Trophoblast cell (in vitro differentiated cells and primary cell): ENCODE data around the gene EBNA1BP2.
A peak's percentile ranks its signal among the peaks of the same experiment; 100 is the strongest.

ENCODE experiments used
- DNase-seq, 2 donors: peaks; one replicate each; pipeline ENCODE4 v3.0.0-alpha.2; 2016
- H2AFZ ChIP-seq: 2 replicates; pipeline ENCODE4 v1.6.1; 2013; ENCODE audit warnings: low read length, moderate library complexity, mild to moderate bottlenecking; ENCODE audit not compliant: insufficient read depth, poor library complexity
- H2AK5ac ChIP-seq: 2 replicates; pipeline ENCODE4 v1.6.1; 2013; ENCODE audit warnings: mild to moderate bottlenecking, low read length
- H2BK120ac ChIP-seq: 2 replicates; pipeline ENCODE4 v1.6.1; 2013; ENCODE audit warnings: low read length, mild to moderate bottlenecking, moderate library complexity; ENCODE audit not compliant: insufficient read depth, poor library complexity
- H2BK12ac ChIP-seq: 2 replicates; pipeline ENCODE4 v1.6.1; 2013; ENCODE audit warnings: mild to moderate bottlenecking, low read length, moderate library complexity
- H2BK5ac ChIP-seq: 2 replicates; pipeline ENCODE4 v1.6.1; 2013; ENCODE audit warnings: low read length, low read depth, moderate library complexity, mild to moderate bottlenecking; ENCODE audit not compliant: poor library complexity
- H3K14ac ChIP-seq: 2 replicates; pipeline ENCODE4 v1.6.1; 2013; ENCODE audit warnings: mild to moderate bottlenecking, low read length
- H3K18ac ChIP-seq: 2 replicates; pipeline ENCODE4 v1.6.1; 2013; ENCODE audit warnings: mild to moderate bottlenecking, low read length
- H3K23ac ChIP-seq: 2 replicates; pipeline ENCODE4 v1.6.1; 2013; ENCODE audit warnings: low read length
- H3K27ac ChIP-seq: 2 replicates; pipeline ENCODE4 v1.5.1; 2013; ENCODE audit warnings: low read depth, mild to moderate bottlenecking, inconsistent platforms, low read length, moderate library complexity
- H3K27me3 ChIP-seq: 2 replicates; pipeline ENCODE4 v1.6.1; 2013; ENCODE audit warnings: inconsistent platforms, mild to moderate bottlenecking, low read length, moderate library complexity; ENCODE audit not compliant: insufficient read depth
- H3K36me3 ChIP-seq, 2 experiments: 1 replicate in 1 of 2; 2 replicates in 1 of 2; pipeline ENCODE4 v1.6.1; 2013; ENCODE audit warnings: low read length in 2 of 2, mild to moderate bottlenecking in 2 of 2, moderate library complexity in 1 of 2; ENCODE audit not compliant: insufficient read depth in 2 of 2, control insufficient read depth in 1 of 2
- H3K4ac ChIP-seq: 2 replicates; pipeline ENCODE4 v1.6.1; 2013; ENCODE audit warnings: low read depth, mild to moderate bottlenecking, low read length, moderate library complexity
- H3K4me1 ChIP-seq, 2 experiments: 1 replicate in 1 of 2; 2 replicates in 1 of 2; pipeline ENCODE4 v1.6.1; 2013; ENCODE audit warnings: low read length in 2 of 2, mild to moderate bottlenecking in 2 of 2, moderate library complexity in 1 of 2; ENCODE audit not compliant: insufficient read depth in 2 of 2, control insufficient read depth in 1 of 2
- H3K4me2 ChIP-seq: 2 replicates; pipeline ENCODE4 v1.6.1; 2013; ENCODE audit warnings: inconsistent platforms, mild to moderate bottlenecking, low read length, moderate library complexity
- H3K4me3 ChIP-seq: 2 replicates; pipeline ENCODE4 v1.5.1; 2013; ENCODE audit warnings: mild to moderate bottlenecking, low read depth, low read length, inconsistent platforms
- H3K79me1 ChIP-seq: one replicate; pipeline ENCODE4 v1.6.1; 2013; ENCODE audit warnings: low read length
- H3K79me2 ChIP-seq: 2 replicates; pipeline ENCODE4 v1.6.1; 2013; ENCODE audit warnings: low read length, mild to moderate bottlenecking; ENCODE audit not compliant: control insufficient read depth, insufficient read depth, poor library complexity
- H3K9ac ChIP-seq: 2 replicates; pipeline ENCODE4 v1.6.1; 2013; ENCODE audit warnings: mild to moderate bottlenecking, low read length
- H3K9me3 ChIP-seq: 2 replicates; pipeline ENCODE4 v1.6.1; 2013; ENCODE audit warnings: low read depth, mild to moderate bottlenecking, control low read depth, inconsistent platforms, low read length; ENCODE audit not compliant: insufficient read depth
- H4K12ac ChIP-seq: 2 replicates; pipeline ENCODE4 v1.6.1; 2013; ENCODE audit warnings: low read depth, mild to moderate bottlenecking, low read length, moderate library complexity
- H4K8ac ChIP-seq: 2 replicates; pipeline ENCODE4 v1.6.1; 2013; ENCODE audit warnings: low read depth, mild to moderate bottlenecking, low read length, moderate library complexity
- H4K91ac ChIP-seq: one replicate; pipeline ENCODE4 v1.6.1; 2013; ENCODE audit warnings: low read depth, mild to moderate bottlenecking, low read length, moderate library complexity
- WGBS: extraction: QIAGEN DNeasy Blood & Tissue Kit; methylation state at CpG from one replicate; pipeline ENCODE4 v1.1.7; 2013; ENCODE audit warnings: missing lambda C conversion rate; ENCODE audit not compliant: insufficient read length, insufficient coverage; ENCODE audit errors: extremely low coverage; 5-methylcytosine and 5-hydroxymethylcytosine counted together

EBNA1BP2 gene

DNA sequence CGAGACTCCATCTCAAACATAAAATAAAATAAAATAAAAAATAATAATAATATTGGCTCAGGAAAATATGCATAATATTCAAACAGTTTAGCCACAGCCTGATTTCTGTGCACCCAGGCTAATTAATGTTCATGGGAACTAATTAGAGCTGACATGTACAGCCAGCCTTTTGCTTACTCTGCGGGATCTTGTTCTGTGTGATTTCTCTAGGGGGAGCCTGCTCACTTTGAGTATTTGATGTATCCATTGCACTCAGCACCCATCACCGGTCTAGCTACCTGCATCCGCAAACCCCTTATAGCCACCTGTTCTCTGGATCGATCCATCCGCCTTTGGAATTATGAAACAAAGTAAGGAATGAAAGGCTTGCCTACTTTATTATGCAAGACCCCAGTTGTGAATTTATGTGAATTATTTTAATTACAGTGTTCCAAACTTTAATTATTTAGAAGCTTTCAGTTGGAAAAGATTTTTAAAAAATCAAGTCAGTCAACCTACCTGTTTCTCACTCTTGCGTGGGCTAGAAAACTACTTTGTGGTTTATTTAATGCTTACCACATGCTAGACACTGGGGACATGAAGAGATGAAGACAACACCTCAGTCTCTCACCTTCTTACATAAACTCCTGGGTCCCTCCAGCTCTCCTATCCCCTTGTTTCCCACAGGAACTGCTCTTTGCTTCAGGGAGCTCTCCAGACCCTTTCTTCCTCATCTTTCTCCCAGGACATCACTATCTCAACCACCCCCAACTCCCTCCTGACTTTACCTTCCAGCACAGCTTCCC, 25.4 kb upstream of the EBNA1BP2 start:
- H4K12ac ChIP-seq, result no peak overlapping the region
- no peaks in the 10 kb centered on the region for H3K27me3 ChIP-seq
- no peaks in the 10 kb centered on the region for H3K79me2 ChIP-seq
- no peak overlapping the region for H2BK5ac ChIP-seq
- H3K23ac ChIP-seq, result no peak overlapping the region
- H3K4me3 ChIP-seq, result no peak overlapping the region
- H4K91ac ChIP-seq, result peak overlapping the region; percentile 7
- no peak overlapping the region for H3K27ac ChIP-seq
- DNase-seq, result no peak
- no CpG with 5 or more reads among the region's 7 CpGs for WGBS
- H3K4ac ChIP-seq, result no peak overlapping the region
- H3K79me1 ChIP-seq, result no peaks in the 10 kb centered on the region
- no peak overlapping the region for H2AK5ac ChIP-seq
- H3K14ac ChIP-seq, result no peak overlapping the region
- H3K36me3 ChIP-seq, result no peaks in the 10 kb centered on the region
- H3K9ac ChIP-seq, result no peak overlapping the region
- peaks cover 2 to 4% of the 10 kb centered on the region in 2 experiments for H3K4me1 ChIP-seq
- no peak overlapping the region for H3K18ac ChIP-seq
- peak overlapping the region; percentile 28 for H2BK12ac ChIP-seq
- no peak overlapping the region for H4K8ac ChIP-seq
- no peak overlapping the region for H2BK120ac ChIP-seq
- no peak overlapping the region for H3K4me2 ChIP-seq
- no peaks in the 10 kb centered on the region for H3K9me3 ChIP-seq
- H2AFZ ChIP-seq, result no peak overlapping the region

- Histone ChIP-seq H3K18ac (no peak overlapping the region), H3K4me1 (peaks cover 2 to 3% of the 10 kb centered on the region in 2 experiments), H2AK5ac (no peak overlapping the region), H2AFZ (no peak overlapping the region), H3K23ac (no peak overlapping the region), H3K27ac (no peak overlapping the region), H4K91ac (no peak overlapping the region), H3K36me3 (no peaks in the 10 kb centered on the region), H2BK120ac (no peak overlapping the region), H2BK12ac (no peak overlapping the region), H3K14ac (no peak overlapping the region), H2BK5ac (no peak overlapping the region), H3K4me3 (no peak overlapping the region), H3K9ac (no peak overlapping the region), H3K79me2 (no peaks in the 10 kb centered on the region), H4K8ac (no peak overlapping the region), H3K4ac (no peak overlapping the region), H4K12ac (no peak overlapping the region), H3K27me3 (no peaks in the 10 kb centered on the region), H3K4me2 (no peak overlapping the region), H3K9me3 (no peaks in the 10 kb centered on the region), H3K79me1 (no peaks in the 10 kb centered on the region)
- no peak for DNase-seq
Measured at GRCh38 chr1:43194509-43194908, 22.4 kb upstream of the EBNA1BP2 start.

DNA sequence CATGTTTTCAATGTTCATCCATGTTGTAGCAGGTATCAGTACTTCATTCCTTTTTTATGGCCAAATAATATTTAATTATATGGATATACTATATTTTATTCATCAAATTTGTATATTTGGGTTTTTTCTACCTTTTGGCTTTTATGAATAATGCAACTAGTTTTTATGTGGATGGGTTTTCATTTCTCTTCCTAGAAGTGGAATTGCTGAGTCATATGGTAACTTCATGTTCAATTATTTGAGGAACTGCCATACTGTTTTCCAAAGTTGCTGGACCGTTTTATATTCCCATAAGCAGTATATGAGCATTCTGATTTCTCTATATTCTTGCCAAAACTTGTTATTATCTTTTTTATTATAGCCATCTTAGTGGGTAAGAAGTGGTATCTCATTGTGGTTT, 16.0 kb upstream of the EBNA1BP2 start:
- no peak overlapping the region for H2BK12ac ChIP-seq
- H4K91ac ChIP-seq, result no peak overlapping the region
- H3K9me3 ChIP-seq, result no peaks in the 10 kb centered on the region
- no peak overlapping the region for H4K8ac ChIP-seq
- no peak overlapping the region for H3K14ac ChIP-seq
- no peak overlapping the region for H2AK5ac ChIP-seq
- no peaks in the 10 kb centered on the region for H3K79me2 ChIP-seq
- H3K4ac ChIP-seq, result no peak overlapping the region
- no peak overlapping the region for H3K27ac ChIP-seq
- no peak overlapping the region for H2AFZ ChIP-seq
- no peak overlapping the region for H3K18ac ChIP-seq
- no CpG with 5 or more reads among the region's 1 CpG for WGBS
- H3K4me1 ChIP-seq, result no peaks in the 10 kb centered on the region
- no peak overlapping the region for H3K4me3 ChIP-seq
- H2BK5ac ChIP-seq, result no peak overlapping the region
- H2BK120ac ChIP-seq, result no peak overlapping the region
- H4K12ac ChIP-seq, result no peak overlapping the region
- no peak overlapping the region for H3K23ac ChIP-seq
- H3K36me3 ChIP-seq, result no peaks in the 10 kb centered on the region
- DNase-seq, result no peak
- no peaks in the 10 kb centered on the region for H3K27me3 ChIP-seq
- no peaks in the 10 kb centered on the region for H3K79me1 ChIP-seq
- H3K4me2 ChIP-seq, result no peak overlapping the region
- no peak overlapping the region for H3K9ac ChIP-seq

DNA sequence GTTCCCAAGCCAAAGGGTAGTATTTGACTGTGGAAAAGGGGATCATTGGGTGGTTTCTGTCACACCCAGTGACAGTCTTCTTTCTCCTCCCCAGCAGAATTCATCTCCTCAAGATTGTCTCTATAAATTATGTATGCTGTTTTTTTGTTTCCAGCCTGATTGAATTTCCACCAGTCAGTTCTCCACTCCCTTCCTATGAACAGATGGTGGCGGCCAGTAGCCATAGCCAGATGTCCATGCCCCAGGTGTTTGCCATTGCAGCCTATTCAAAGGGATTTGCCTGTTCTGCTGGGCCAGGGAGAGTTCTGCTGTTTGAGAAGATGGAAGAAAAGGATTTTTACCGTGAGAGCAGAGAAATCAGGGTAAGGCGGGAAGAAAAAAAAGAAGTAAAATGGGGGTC, 12.9 kb upstream of the EBNA1BP2 start:
- no peaks in the 10 kb centered on the region for H3K79me1 ChIP-seq
- H4K8ac ChIP-seq, result no peak overlapping the region
- H3K18ac ChIP-seq, result no peak overlapping the region
- no peak overlapping the region for H4K91ac ChIP-seq
- no peak overlapping the region for H2BK5ac ChIP-seq
- H3K14ac ChIP-seq, result no peak overlapping the region
- H3K4me2 ChIP-seq, result no peak overlapping the region
- H3K4me1 ChIP-seq, result no peaks in the 10 kb centered on the region
- H3K23ac ChIP-seq, result no peak overlapping the region
- no peak overlapping the region for H3K4ac ChIP-seq
- WGBS, result no CpG with 5 or more reads among the region's 3 CpGs
- H2BK12ac ChIP-seq, result no peak overlapping the region
- no peak for DNase-seq
- H2AK5ac ChIP-seq, result no peak overlapping the region
- H2AFZ ChIP-seq, result no peak overlapping the region
- H3K27ac ChIP-seq, result no peak overlapping the region
- no peak overlapping the region for H3K9ac ChIP-seq
- H3K36me3 ChIP-seq, result no peaks in the 10 kb centered on the region
- no peaks in the 10 kb centered on the region for H3K79me2 ChIP-seq
- no peak overlapping the region for H4K12ac ChIP-seq
- H3K27me3 ChIP-seq, result no peaks in the 10 kb centered on the region
- H2BK120ac ChIP-seq, result no peak overlapping the region
- no peaks in the 10 kb centered on the region for H3K9me3 ChIP-seq
- H3K4me3 ChIP-seq, result no peak overlapping the region
